PC-9 (cell line): Measurements from ENCODE around the gene PRDM12. TPM values are rescaled to one million over a fixed set of nuclear protein-coding genes. Genes with fewer than 3 reads are reported as not detected.

Experiments used
- BruUV-seq: library from RNA; stranded (reverse); fragments of 400-500 nt; replicated peaks from 2 replicates; lab custom pipeline; 2021; lab: Mats Ljungman, UMichigan
- CTCF ChIA-PET: fragments of 300-600 bp; sonication (Branson Sonifier 250); formaldehyde crosslinking; loops from one replicate; lab custom pipeline; 2022; ENCODE audit warnings: antibody characterized with exemption; lab: Charles Lee
- POLR2A ChIA-PET: fragments of 300-600 bp; sonication (Branson Sonifier 250); formaldehyde crosslinking; loops from one replicate; lab custom pipeline; 2022; ENCODE audit warnings: antibody characterized with exemption; ENCODE audit not compliant: unreplicated experiment; lab: Charles Lee
- DNase-seq, 2 experiments: peaks; one replicate each; pipeline versions ENCODE4 v3.0.0 to v3.0.0-alpha.2; 2015 to 2022; ENCODE audit warnings: mixed read lengths in 1 of 2
- H2AFZ ChIP-seq: fragments of 200-600 bp; sonication (generic); 2 replicates; pipeline ENCODE4 v1.8.1; 2017; ENCODE audit warnings: antibody characterized with exemption
- H3F3A ChIP-seq: fragments of 200-600 bp; sonication (generic); 2 replicates; pipeline ENCODE4 v1.8.1; 2017; ENCODE audit warnings: antibody characterized with exemption, mild to moderate bottlenecking, low read depth; ENCODE audit not compliant: insufficient read depth
- H3K27ac ChIP-seq: fragments of 200-600 bp; sonication (generic); 2 replicates; pipeline ENCODE4 v1.6.1; 2016; ENCODE audit warnings: mixed run types
- H3K27me3 ChIP-seq: fragments of 200-600 bp; sonication (generic); 2 replicates; pipeline ENCODE4 v1.6.1; 2016; ENCODE audit warnings: low read depth, mixed run types; ENCODE audit not compliant: insufficient read depth
- H3K36me3 ChIP-seq: fragments of 200-600 bp; sonication (generic); 2 replicates; pipeline ENCODE4 v1.6.1; 2016; ENCODE audit warnings: low read depth, mixed run types
- H3K4me1 ChIP-seq: fragments of 200-600 bp; sonication (generic); replicated peaks from 2 replicates; pipeline ENCODE4 v1.6.1; 2016; ENCODE audit warnings: mixed run types; ENCODE audit not compliant: insufficient read depth
- H3K4me2 ChIP-seq: fragments of 200-600 bp; sonication (generic); 2 replicates; pipeline ENCODE4 v1.6.1; 2017; ENCODE audit warnings: mixed run types
- H3K4me3 ChIP-seq: fragments of 200-600 bp; sonication (generic); 2 replicates; pipeline ENCODE4 v1.6.1; 2016; ENCODE audit warnings: mixed run types
- H3K79me2 ChIP-seq: fragments of 200-600 bp; sonication (generic); 2 replicates; pipeline ENCODE4 v1.6.1; 2017; ENCODE audit warnings: low read depth, mixed run types
- H3K9me2 ChIP-seq: fragments of 200-600 bp; sonication (generic); 2 replicates; pipeline ENCODE4 v1.8.1; 2017; ENCODE audit warnings: mild to moderate bottlenecking; ENCODE audit not compliant: insufficient read depth
- H3K9me3 ChIP-seq: fragments of 200-600 bp; sonication (generic); 2 replicates; pipeline ENCODE4 v1.8.1; 2016; ENCODE audit warnings: low read depth; ENCODE audit not compliant: insufficient read depth
- H4K20me1 ChIP-seq: fragments of 200-600 bp; sonication (generic); 2 replicates; pipeline ENCODE4 v1.8.1; 2017; ENCODE audit not compliant: insufficient read depth
- CTCF ChIP-seq: fragments of 200-600 bp; sonication (generic); conservative IDR thresholded peaks from 2 replicates; pipeline ENCODE4 v1.6.1; 2017; ENCODE audit warnings: mixed run types, antibody characterized with exemption, mild to moderate bottlenecking, moderate library complexity
- EZH2 ChIP-seq: fragments of 200-600 bp; sonication (generic); IDR thresholded peaks from 2 replicates; pipeline ENCODE4 v1.8.0; 2017; ENCODE audit warnings: antibody characterized with exemption, low read depth
- intact Hi-C: fragments of 100-400 bp; cut with micrococcal nuclease; formaldehyde crosslinking; loops from one replicate; pipeline ENCODE4 v1.10.0; 2022; ENCODE audit not compliant: unreplicated experiment
- total RNA-seq: library from RNA; stranded (reverse); gene quantifications from 2 replicates; pipeline ENCODE4 v1.2.3, GENCODE V29; 2021

Gene PRDM12
- total RNA-seq, 1 experiment from 2014 or later = 0.46 TPM

- H3K4me2 ChIP-seq = no peak overlapping the region
- H3K27ac ChIP-seq = no peak overlapping the region
- TF ChIP-seq CTCF = no peak
- no peak for TF ChIP-seq EZH2
- no peak for DNase-seq
- H3K9me2 ChIP-seq = no peaks in the 10 kb centered on the region
- no peak overlapping the region for H2AFZ ChIP-seq
- no peaks in the 10 kb centered on the region for H3K9me3 ChIP-seq
- H3K79me2 ChIP-seq = no peaks in the 10 kb centered on the region
- intact Hi-C loops = no loop called here
- ChIA-PET CTCF (no interaction called here), POLR2A (no interaction called here)
- H3F3A ChIP-seq = peaks cover 4% of the 10 kb centered on the region; the same call in 1 of the 2 replicates
- no peaks in the 10 kb centered on the region for H3K36me3 ChIP-seq
- H3K4me1 ChIP-seq = no peaks in the 10 kb centered on the region
- BruUV-seq = no TSS peak
- no peaks in the 10 kb centered on the region for H3K27me3 ChIP-seq
- no peak overlapping the region for H3K4me3 ChIP-seq
- no peaks in the 10 kb centered on the region for H4K20me1 ChIP-seq
These were observed 32.2 kb upstream of the PRDM12 start for GRCh38 chr9:130632081-130632710.

GRCh38 chr9:130632841-130633240 lies 31.6 kb upstream of the PRDM12 start:
- H3K36me3 ChIP-seq = no peaks in the 10 kb centered on the region
- H3K4me1 ChIP-seq = no peaks in the 10 kb centered on the region
- peaks cover 6% of the 10 kb centered on the region; the same call in 1 of the 2 replicates for H3F3A ChIP-seq
- H3K4me3 ChIP-seq = no peak overlapping the region
- H3K79me2 ChIP-seq = no peaks in the 10 kb centered on the region
- intact Hi-C loops = no loop called here
- no peaks in the 10 kb centered on the region for H3K27me3 ChIP-seq
- H2AFZ ChIP-seq = no peak overlapping the region
- ChIA-PET CTCF (no interaction called here), POLR2A (no interaction called here)
- DNase-seq = no peak
- H3K27ac ChIP-seq = no peak overlapping the region
- H3K9me2 ChIP-seq = no peaks in the 10 kb centered on the region
- TF ChIP-seq CTCF (no peak), EZH2 (no peak)
- H3K9me3 ChIP-seq = no peaks in the 10 kb centered on the region
- no peaks in the 10 kb centered on the region for H4K20me1 ChIP-seq
- no peak overlapping the region for H3K4me2 ChIP-seq
- BruUV-seq = no TSS peak

- no peaks in the 10 kb centered on the region for H3K9me2 ChIP-seq
- POLR2A ChIA-PET = no interaction called here
- peaks cover 6% of the 10 kb centered on the region; the same call in 1 of the 2 replicates for H3F3A ChIP-seq
- CTCF ChIA-PET = no interaction called here
- H3K79me2 ChIP-seq = no peaks in the 10 kb centered on the region
- H3K4me2 ChIP-seq = no peak overlapping the region
- H3K27ac ChIP-seq = no peak overlapping the region
- H3K36me3 ChIP-seq = no peaks in the 10 kb centered on the region
- no peak overlapping the region for H3K4me3 ChIP-seq
- DNase-seq = no peak
- TF ChIP-seq CTCF = no peak
- no peak for TF ChIP-seq EZH2
- H3K27me3 ChIP-seq = no peaks in the 10 kb centered on the region
- H2AFZ ChIP-seq = no peak overlapping the region
- no peaks in the 10 kb centered on the region for H3K4me1 ChIP-seq
- BruUV-seq = no TSS peak
- intact Hi-C loops = no loop called here
- no peaks in the 10 kb centered on the region for H3K9me3 ChIP-seq
- H4K20me1 ChIP-seq = no peaks in the 10 kb centered on the region
These were observed 30.8 kb upstream of the PRDM12 start for GRCh38 chr9:130633336-130634190.
